Globus pallidus (tissue), 1 donor: ENCODE measurements around the gene ZNF280D.

ENCODE experiments used
- DNase-seq: peaks from one replicate; pipeline ENCODE4 v3.0.0-alpha.2; 2015; ENCODE audit warnings: low spot score

Gene ZNF280D

GRCh38 chr15:56631765-56632164, 101.5 kb downstream of the ZNF280D start:
- no peak for DNase-seq

GRCh38 chr15:56628893-56629532, 104.3 kb downstream of the ZNF280D start:
- DNase-seq: no peak

GRCh38 chr15:56619887-56620286, 113.4 kb downstream of the ZNF280D start:
- DNase-seq: no peak

GRCh38 chr15:56617628-56618027, 115.7 kb downstream of the ZNF280D start:
- no peak for DNase-seq

- no peak for DNase-seq
Measured at GRCh38 chr15:56616551-56616950, 116.8 kb downstream of the ZNF280D start.

GRCh38 chr15:56613811-56614210, 119.5 kb downstream of the ZNF280D start:
- no peak for DNase-seq

- no peak for DNase-seq
Measured at GRCh38 chr15:56608993-56609392, 124.3 kb downstream of the ZNF280D start.

GRCh38 chr15:56608140-56608778, 125.0 kb downstream of the ZNF280D start:
- no peak for DNase-seq

- no peak for DNase-seq
Measured at GRCh38 chr15:56602253-56602652, 131.1 kb downstream of the ZNF280D start.

GRCh38 chr15:56600380-56600779, 132.9 kb downstream of the ZNF280D start:
- DNase-seq: no peak

GRCh38 chr15:56598991-56599390, 134.3 kb downstream of the ZNF280D start:
- no peak for DNase-seq

GRCh38 chr15:56587686-56588085, 145.6 kb downstream of the ZNF280D start:
- no peak for DNase-seq

GRCh38 chr15:56586206-56586605, 147.1 kb downstream of the ZNF280D start:
- DNase-seq: no peak

GRCh38 chr15:56582785-56583184, 150.5 kb downstream of the ZNF280D start:
- no peak for DNase-seq
